ENCODE results near the gene FAM227B. TPM values are rescaled to one million over a fixed set of nuclear protein-coding genes. Genes with fewer than 3 reads are reported as not detected.
A peak's percentile ranks its signal among the peaks of the same experiment; 100 is the strongest.
"Not testable (repeated sequence)": the region's sequence is repeated elsewhere in the genome, so short reads cannot be mapped to it uniquely, and the experiment has no call there.

FAM227B gene
- total RNA-seq, 1 donor, result 5.6 TPM

DNA sequence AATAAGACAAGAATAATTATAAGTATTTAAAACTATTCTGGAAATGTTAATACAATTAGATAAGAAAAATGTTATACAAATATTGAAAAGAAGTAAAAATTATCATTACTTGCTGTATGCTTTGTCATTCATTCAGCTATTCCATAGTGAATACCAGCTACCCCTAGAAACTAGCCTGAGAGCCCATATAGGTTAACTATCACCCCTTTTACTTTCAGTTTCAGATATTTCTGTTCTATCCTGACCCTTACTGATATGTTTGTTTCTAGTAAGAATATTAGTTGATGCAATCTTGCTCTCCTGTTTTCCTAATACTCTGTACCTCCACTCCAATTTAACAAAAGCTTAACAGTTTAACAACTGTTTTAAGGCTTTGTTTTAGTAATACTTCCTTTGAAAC, 31.6 kb downstream of the FAM227B start:
- no peak overlapping the region for H3K4me3 ChIP-seq (ENCODE audit: low read depth, low read length)
- TF ChIP-seq, protein P1, sequence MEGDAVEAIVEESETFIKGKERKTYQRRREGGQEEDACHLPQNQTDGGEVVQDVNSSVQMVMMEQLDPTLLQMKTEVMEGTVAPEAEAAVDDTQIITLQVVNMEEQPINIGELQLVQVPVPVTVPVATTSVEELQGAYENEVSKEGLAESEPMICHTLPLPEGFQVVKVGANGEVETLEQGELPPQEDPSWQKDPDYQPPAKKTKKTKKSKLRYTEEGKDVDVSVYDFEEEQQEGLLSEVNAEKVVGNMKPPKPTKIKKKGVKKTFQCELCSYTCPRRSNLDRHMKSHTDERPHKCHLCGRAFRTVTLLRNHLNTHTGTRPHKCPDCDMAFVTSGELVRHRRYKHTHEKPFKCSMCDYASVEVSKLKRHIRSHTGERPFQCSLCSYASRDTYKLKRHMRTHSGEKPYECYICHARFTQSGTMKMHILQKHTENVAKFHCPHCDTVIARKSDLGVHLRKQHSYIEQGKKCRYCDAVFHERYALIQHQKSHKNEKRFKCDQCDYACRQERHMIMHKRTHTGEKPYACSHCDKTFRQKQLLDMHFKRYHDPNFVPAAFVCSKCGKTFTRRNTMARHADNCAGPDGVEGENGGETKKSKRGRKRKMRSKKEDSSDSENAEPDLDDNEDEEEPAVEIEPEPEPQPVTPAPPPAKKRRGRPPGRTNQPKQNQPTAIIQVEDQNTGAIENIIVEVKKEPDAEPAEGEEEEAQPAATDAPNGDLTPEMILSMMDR (IDR thresholded peaks at IDR 0.05; ENCODE audit: insufficient read depth, low read length), result no peak
- peak; percentile 3 for DNase-seq (ENCODE audit: low read depth)

DNA sequence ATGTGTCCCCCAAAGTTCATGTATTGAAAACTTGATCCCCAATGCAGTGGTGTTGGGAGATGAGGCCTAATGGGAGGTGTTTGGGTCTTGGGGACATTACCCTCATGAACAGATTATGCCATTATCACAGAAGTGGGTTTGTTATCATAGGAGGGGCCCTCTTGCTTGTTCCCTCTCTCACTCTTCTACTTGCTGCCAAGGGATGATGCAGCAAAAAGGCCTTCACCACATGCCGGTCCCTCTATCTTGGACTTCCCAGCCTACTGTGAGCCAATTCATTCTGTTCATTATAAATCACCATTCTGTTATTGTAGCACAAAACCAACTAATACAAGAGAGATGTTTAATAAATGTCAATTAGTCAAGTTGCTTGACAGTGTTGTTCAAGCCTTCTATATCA, 47.2 kb downstream of the FAM227B start:
- TF ChIP-seq, protein P1 (IDR thresholded peaks at IDR 0.05; ENCODE audit: insufficient read depth, low read length), result no peak
- no peak overlapping the region for H3K4me3 ChIP-seq (ENCODE audit: low read depth, low read length)
- no peak for DNase-seq (ENCODE audit: low read depth)

DNA sequence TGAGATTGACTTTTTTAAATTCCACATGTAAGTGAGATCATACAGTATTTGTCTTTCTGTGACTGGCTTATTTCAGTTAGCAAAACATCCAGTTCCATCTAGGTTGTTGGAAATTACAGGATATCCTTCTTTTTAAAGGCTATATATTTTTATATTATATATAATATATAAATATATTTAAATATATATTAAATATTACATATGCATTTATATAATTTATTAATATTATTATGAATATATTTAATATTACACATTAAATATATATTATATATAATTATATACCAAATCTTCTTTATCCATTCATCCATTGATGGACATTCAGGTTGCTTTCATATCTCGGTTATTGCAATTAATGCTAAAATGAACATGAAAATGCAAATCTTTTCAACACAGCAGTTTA, 49.9 kb downstream of the FAM227B start:
- no peak overlapping the region for H3K4me3 ChIP-seq (ENCODE audit: low read depth, low read length)
- TF ChIP-seq, protein P1 (IDR thresholded peaks at IDR 0.05; ENCODE audit: insufficient read depth, low read length), result no peak
- no peak for DNase-seq (ENCODE audit: low read depth)

DNA sequence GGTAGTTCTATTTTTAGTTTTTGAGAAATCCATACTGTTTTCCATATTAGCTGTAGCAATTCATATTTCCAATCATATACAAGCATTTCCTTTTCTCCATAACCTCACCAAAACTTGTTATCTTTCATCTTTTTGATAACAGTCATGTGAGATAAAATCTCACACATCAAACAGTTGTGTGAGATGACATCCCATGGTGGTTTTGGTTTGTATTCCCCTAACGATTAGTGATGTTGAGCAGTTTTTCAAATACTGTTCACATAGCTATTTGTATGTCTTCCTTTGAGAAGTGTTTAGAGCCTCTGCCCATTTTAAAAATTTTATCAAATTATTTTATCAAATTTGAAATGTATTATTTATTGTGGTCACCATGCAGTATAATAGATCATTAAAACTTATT, 50.4 kb downstream of the FAM227B start:
- H3K4me3 ChIP-seq (ENCODE audit: low read depth, low read length), result no peak overlapping the region
- TF ChIP-seq, protein P1 (IDR thresholded peaks at IDR 0.05; ENCODE audit: insufficient read depth, low read length), result no peak
- DNase-seq (ENCODE audit: low read depth), result no peak

DNA sequence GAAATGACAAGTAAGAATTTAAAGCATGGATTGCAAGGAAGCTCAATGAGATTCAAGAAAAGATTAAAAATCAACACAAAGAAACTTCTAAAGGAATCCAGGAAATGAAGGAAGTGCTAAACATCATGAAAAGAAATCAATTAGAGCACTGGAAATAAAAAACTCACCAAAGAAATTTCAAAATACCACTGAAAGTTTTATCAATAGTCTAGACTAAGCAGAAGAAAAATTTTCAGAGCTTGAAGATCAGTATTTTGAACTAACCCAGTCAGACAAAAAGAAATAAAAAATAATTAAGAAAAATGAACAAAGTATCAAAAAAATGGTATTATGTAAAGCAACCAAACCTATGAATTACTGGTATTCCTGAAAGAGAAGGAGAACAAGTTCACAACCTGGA, 60.6 kb downstream of the FAM227B start:
- TF ChIP-seq, protein P1 (IDR thresholded peaks at IDR 0.05; ENCODE audit: insufficient read depth, low read length), result no peak
- DNase-seq (ENCODE audit: low read depth), result no peak
- H3K4me3 ChIP-seq (ENCODE audit: low read depth, low read length), result no peak overlapping the region

DNA sequence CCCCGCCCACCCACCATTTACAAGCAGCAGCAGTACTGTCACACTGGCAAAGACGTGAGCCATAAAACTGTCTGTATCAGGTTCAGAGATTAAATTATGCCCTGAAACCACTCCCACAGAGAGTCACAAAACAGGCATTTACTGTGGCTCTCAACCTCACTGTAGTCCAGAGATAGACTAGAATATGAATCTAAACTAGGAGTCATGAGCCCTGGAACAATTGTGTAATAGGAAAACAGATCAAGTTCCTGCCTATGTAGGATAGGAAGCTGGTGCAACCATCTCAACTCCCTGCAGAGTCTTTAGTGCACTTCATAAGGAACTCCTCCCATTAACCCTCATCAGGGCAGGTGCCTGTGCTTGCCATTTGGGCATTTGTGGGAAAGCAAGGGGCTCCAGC, 61.7 kb downstream of the FAM227B start:
- H3K4me3 ChIP-seq (ENCODE audit: low read depth, low read length), result no peak overlapping the region
- TF ChIP-seq, protein P1 (IDR thresholded peaks at IDR 0.05; ENCODE audit: insufficient read depth, low read length), result no peak
- DNase-seq (ENCODE audit: low read depth), result no peak

DNA sequence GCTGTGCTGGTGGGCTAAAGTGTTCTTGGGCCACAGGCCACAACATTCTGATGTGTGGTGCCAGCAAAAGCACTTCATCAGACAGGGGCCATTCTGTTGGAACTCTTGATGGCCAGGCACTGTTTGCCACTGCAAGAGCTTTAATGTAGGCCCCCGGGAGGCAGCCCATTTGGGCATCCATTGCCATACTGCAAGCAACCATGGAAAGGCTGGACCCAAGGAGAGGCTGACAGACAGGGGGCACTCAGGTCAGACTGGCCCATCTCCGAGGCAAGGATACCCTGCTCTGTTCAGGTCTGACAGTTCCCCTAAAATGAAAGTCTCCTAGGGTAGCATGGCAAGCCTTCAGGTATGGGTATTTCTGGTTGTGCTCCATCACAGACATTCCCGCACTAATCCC, 64.2 kb downstream of the FAM227B start:
- TF ChIP-seq, protein P1 (IDR thresholded peaks at IDR 0.05; ENCODE audit: insufficient read depth, low read length), result no peak
- DNase-seq (ENCODE audit: low read depth), result no peak
- H3K4me3 ChIP-seq (ENCODE audit: low read depth, low read length), result no peak overlapping the region

DNA sequence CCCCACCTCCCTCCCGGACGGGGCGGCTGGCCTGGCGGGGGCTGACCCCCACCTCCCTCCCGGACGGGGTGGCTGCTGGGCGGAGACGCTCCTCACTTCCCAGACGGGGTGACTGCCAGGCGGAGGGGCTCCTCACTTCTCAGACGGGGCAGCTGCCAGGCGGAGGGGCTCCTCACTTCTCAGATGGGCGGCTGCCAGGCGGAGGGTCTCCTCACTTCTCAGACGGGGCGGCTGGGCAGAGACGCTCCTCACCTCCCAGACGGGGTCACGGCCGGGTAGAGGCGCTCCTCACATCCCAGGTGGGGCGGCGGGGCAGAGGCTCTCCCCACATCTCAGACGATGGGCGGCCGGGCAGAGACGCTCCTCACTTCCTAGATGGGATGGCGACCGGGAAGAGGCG, 70.3 kb downstream of the FAM227B start:
- not testable (repeated sequence) for H3K4me3 ChIP-seq (ENCODE audit: low read depth, low read length); DNase-seq (ENCODE audit: low read depth)

Data from fibroblast of the aortic adventitia (primary cell).